GM18868 (cell line): ENCODE data around the gene HLCS.

ENCODE experiments used
- ATAC-seq: cut with Tn5 transposase; IDR thresholded peaks from one replicate; pipeline ENCODE4 v1.9.1; 2021; ENCODE audit warnings: mild to moderate bottlenecking, moderate library complexity; ENCODE audit not compliant: unreplicated experiment

The HLCS gene

GRCh38 chr21:36706951-36707762 is 259.3 kb downstream of the HLCS start:
- no peak for ATAC-seq

GRCh38 chr21:36706482-36706852 is 260.0 kb downstream of the HLCS start:
- ATAC-seq = no peak

DNA sequence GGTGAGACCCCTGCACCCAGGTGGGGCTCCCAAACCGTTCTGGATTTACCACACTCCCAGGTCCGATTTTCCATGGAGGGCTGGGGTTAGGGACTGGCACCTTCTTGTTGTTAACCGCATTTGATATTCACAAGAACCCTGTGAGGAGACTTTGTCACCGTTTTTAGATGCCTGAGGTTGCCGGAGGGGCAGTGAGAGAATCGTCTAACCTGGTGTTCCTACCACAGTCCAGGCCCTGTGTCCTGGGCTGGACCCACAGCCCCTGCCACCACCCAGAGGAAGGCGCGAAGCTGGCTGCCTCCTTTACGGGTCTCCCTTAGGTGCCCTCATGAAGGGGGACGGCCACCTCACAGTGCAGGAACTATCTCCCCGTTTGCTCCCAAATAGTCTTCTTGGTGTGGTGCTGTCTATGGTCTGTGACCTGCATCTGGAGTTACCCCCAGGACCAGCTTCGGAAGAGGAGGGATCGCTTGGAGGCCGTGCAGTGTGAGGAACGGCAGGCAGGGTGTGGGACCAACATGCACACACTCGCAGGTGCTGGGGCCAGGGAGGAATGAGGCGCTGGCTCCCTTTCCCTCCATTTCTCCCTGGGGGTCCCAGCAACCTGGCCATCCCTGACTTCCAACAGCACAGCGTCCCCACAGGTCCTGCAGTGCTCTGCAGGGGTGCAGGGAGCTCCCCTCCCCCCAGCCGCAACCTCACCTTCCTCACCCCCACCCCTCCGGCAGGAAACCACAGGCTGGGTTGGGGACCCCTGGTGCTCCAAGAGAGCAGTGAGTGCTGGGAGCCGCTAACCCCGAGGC is 260.6 kb downstream of the HLCS start:
- ATAC-seq = no peak

- no peak for ATAC-seq
Observed at GRCh38 chr21:36704958-36705678, 261.4 kb downstream of the HLCS start.

- no peak for ATAC-seq
Observed at GRCh38 chr21:36704281-36704957, 262.1 kb downstream of the HLCS start.

DNA sequence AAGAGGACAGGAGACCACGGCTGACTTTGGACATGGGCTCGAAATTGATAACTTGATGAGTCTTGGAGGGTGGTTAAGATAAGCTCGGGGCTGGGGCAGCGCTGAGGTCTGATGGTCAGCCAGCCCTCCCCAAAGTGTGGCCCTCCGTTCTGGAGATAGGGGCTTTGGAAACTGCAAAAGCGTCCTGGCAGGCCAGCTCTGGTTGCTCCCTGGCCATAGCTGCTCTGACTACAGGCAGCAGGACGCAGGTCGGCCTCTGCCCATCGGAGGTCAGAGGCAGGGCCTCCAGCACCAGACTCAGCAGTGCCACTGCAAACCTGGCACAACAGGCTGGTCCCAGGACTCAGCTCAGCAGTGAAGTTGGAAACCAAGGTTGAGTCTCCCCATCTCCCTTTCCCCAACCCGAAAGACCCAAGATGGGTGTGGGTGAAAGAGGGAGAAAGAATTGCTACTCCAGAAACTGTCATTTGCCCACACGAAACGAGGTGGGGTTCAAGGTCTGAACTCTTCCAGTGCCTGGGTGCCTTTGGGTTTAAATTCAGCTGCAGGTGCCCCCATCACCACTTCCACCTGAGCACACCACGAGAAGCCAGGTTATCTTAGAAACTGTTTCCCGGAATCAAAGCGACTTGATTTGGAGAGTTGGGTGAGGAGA is 262.7 kb downstream of the HLCS start:
- no peak for ATAC-seq

DNA sequence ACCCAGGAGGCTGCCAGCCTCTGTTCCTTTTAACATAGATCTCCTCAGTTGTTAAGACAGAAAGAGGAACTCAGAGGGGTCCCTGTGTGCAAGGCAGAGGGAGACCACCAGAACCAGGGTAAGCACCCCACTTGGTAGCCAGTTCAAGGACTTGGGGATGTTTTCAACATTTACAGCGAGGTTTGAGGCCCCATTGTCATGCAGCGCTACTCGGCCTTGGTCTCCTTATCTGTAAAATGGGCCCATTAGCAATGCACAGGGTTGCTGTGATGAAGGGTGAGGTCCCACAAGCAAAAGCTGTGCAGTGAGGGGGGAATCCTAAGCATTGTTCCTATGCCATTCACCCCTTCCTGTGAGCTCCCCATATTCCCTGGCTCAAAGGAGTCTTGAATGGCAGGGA is 263.3 kb downstream of the HLCS start:
- ATAC-seq = no peak

- ATAC-seq = no peak
Observed at GRCh38 chr21:36702622-36702968, 263.9 kb downstream of the HLCS start.

GRCh38 chr21:36701756-36702621 is 264.5 kb downstream of the HLCS start:
- ATAC-seq = no peak

- no peak for ATAC-seq
Observed at GRCh38 chr21:36700971-36701755, 265.3 kb downstream of the HLCS start.
